SK-N-SH (cell line): ENCODE results near the gene LYZL6. TPM values are rescaled to one million over a fixed set of nuclear protein-coding genes. Genes with fewer than 3 reads are reported as not detected.

Experiments used
- CTCF ChIA-PET: fragments of 300-600, 350-600 bp; formaldehyde crosslinking; extraction: SDS; loops from one replicate; lab custom pipeline; 2021; lab: Yijun Ruan, JAX
- POLR2A ChIA-PET: fragments of 350-600 bp; sonication (Branson Sonifier 250); formaldehyde crosslinking; extraction: SDS; loops from one replicate; lab custom pipeline; 2020; ENCODE audit warnings: antibody characterized with exemption, inconsistent platforms; lab: Yijun Ruan, JAX
- DNase-seq: peaks from one replicate; pipeline ENCODE4 v3.0.0; 2012
- H2AFZ ChIP-seq: fragments of 200-600 bp; sonication (generic); 2 replicates; pipeline ENCODE4 v1.8.1; 2016; ENCODE audit warnings: antibody characterized with exemption, mild to moderate bottlenecking, low read depth
- H3F3A ChIP-seq: fragments of 200-600 bp; sonication (generic); replicated peaks from 2 replicates; pipeline ENCODE3; 2016; ENCODE audit warnings: antibody characterized with exemption, mild to moderate bottlenecking; ENCODE audit not compliant: insufficient read depth
- H3K27ac ChIP-seq, 2 experiments: fragments of 200-500 bp in 1 of 2; fragments of 200-600 bp in 1 of 2; sonication (Bioruptor generic) in 1 of 2; sonication (generic), shearing (Covaris generic) in 1 of 2; 2 replicates each; pipeline versions ENCODE4 v1.5.1 to v1.6.1; 2014 to 2016; ENCODE audit warnings: low read depth in 2 of 2, inconsistent platforms in 1 of 2, low read length in 1 of 2, mild to moderate bottlenecking in 1 of 2, mixed read lengths in 1 of 2
- H3K27me3 ChIP-seq: fragments of 200-600 bp; sonication (generic), shearing (Covaris generic); 2 replicates; pipeline ENCODE4 v1.6.1; 2016; ENCODE audit warnings: mixed run types; ENCODE audit not compliant: insufficient read depth
- H3K36me3 ChIP-seq, 2 experiments: fragments of 200-500 bp in 1 of 2; fragments of 200-600 bp in 1 of 2; sonication (Bioruptor generic) in 1 of 2; sonication (generic) in 1 of 2; replicated peaks in 1 of 2; 2 replicates each; pipeline versions ENCODE3 to v1.5.1; 2014 to 2016; ENCODE audit warnings: low read length in 1 of 2, mild to moderate bottlenecking in 1 of 2; ENCODE audit not compliant: insufficient read depth in 2 of 2, control insufficient read depth in 1 of 2
- H3K4me1 ChIP-seq, 2 experiments: fragments of 200-500 bp in 1 of 2; fragments of 200-600 bp in 1 of 2; sonication (Bioruptor generic) in 1 of 2; sonication (generic), shearing (Covaris generic) in 1 of 2; 2 replicates each; pipeline versions ENCODE4 v1.5.1 to v1.6.1; 2014 to 2016; ENCODE audit warnings: low read depth in 1 of 2, low read length in 1 of 2, mixed run types in 1 of 2; ENCODE audit not compliant: insufficient read depth in 2 of 2, control insufficient read depth in 1 of 2
- H3K4me2 ChIP-seq: fragments of 200-600 bp; sonication (generic), shearing (Covaris generic); 2 replicates; pipeline ENCODE4 v1.6.1; 2017; ENCODE audit warnings: mixed run types
- H3K4me3 ChIP-seq, 2 experiments: fragments of 200-500 bp in 1 of 2; fragments of 200-600 bp in 1 of 2; sonication (Bioruptor generic) in 1 of 2; sonication (generic), shearing (Covaris generic) in 1 of 2; 2 replicates each; pipeline versions ENCODE4 v1.5.1 to v1.8.1; 2014 to 2016; ENCODE audit warnings: low read depth in 2 of 2, inconsistent platforms in 1 of 2, low read length in 1 of 2, mild to moderate bottlenecking in 1 of 2, mixed read lengths in 1 of 2, moderate library complexity in 1 of 2
- H3K79me2 ChIP-seq: fragments of 200-600 bp; sonication (generic); 2 replicates; pipeline ENCODE4 v1.8.1; 2017; ENCODE audit warnings: mild to moderate bottlenecking; ENCODE audit not compliant: insufficient read depth
- H3K9ac ChIP-seq: fragments of 200-600 bp; sonication (generic); 2 replicates; pipeline ENCODE4 v1.6.1; 2017; ENCODE audit warnings: mixed run types
- H3K9me2 ChIP-seq: fragments of 200-600 bp; sonication (generic); 2 replicates; pipeline ENCODE4 v1.6.1; 2017; ENCODE audit warnings: mixed run types
- H3K9me3 ChIP-seq: fragments of 200-600 bp; sonication (generic); 2 replicates; pipeline ENCODE4 v1.6.1; 2017; ENCODE audit warnings: mixed run types, mild to moderate bottlenecking, moderate library complexity
- H4K20me1 ChIP-seq: fragments of 200-600 bp; sonication (generic); 2 replicates; pipeline ENCODE4 v1.6.1; 2017; ENCODE audit warnings: mild to moderate bottlenecking, mixed run types; ENCODE audit not compliant: insufficient read depth
- CHD2 ChIP-seq: fragments of 150-350 bp; IDR thresholded peaks from 2 replicates; pipeline ENCODE4 v1.6.1; 2018; ENCODE audit warnings: low read length; ENCODE audit not compliant: partially characterized antibody
- EZH2phosphoT487 ChIP-seq: fragments of 200-600 bp; sonication (generic); IDR thresholded peaks from 2 replicates; pipeline ENCODE4 v1.6.1; 2017; ENCODE audit warnings: low read depth, mixed run types, mild to moderate bottlenecking, antibody characterized with exemption, moderate library complexity, borderline replicate concordance
- FOSL2 ChIP-seq: IDR thresholded peaks from 2 replicates; pipeline ENCODE4 v1.4.0; 2012; ENCODE audit warnings: low read depth, mild to moderate bottlenecking, moderate library complexity, borderline replicate concordance
- FOXM1 ChIP-seq: IDR thresholded peaks from 2 replicates; pipeline ENCODE4 v1.4.0; 2012; ENCODE audit warnings: low read depth, mild to moderate bottlenecking
- JUND ChIP-seq: IDR thresholded peaks from 2 replicates; pipeline ENCODE4 v1.4.0; 2012
- MAX ChIP-seq: IDR thresholded peaks from 2 replicates; pipeline ENCODE4 v1.4.0; 2012; ENCODE audit warnings: low read depth
- NRF1 ChIP-seq: IDR thresholded peaks from 2 replicates; pipeline ENCODE4 v1.6.1; 2012; ENCODE audit warnings: low read depth, mild to moderate bottlenecking, low read length
- PBX3 ChIP-seq: IDR thresholded peaks from 2 replicates; pipeline ENCODE4; 2012
- POLR2AphosphoS5 ChIP-seq: IDR thresholded peaks from 2 replicates; pipeline ENCODE4 v1.6.1; 2012; ENCODE audit warnings: low read depth, low read length
- RAD21 ChIP-seq: IDR thresholded peaks from 2 replicates; pipeline ENCODE4 v1.6.1; 2012; ENCODE audit warnings: mild to moderate bottlenecking, low read length
- RCOR1 ChIP-seq: fragments of 150-350 bp; IDR thresholded peaks from 2 replicates; pipeline ENCODE4 v1.6.1; 2017; ENCODE audit warnings: antibody characterized with exemption, low read length
- RFX5 ChIP-seq: IDR thresholded peaks from 2 replicates; pipeline ENCODE4 v1.6.1; 2012; ENCODE audit warnings: mild to moderate bottlenecking, improper control_type of control experiment, low read length
- SIN3A ChIP-seq: IDR thresholded peaks from 2 replicates; pipeline ENCODE4 v1.6.1; 2012; ENCODE audit warnings: low read depth, mild to moderate bottlenecking, low read length, moderate library complexity, borderline replicate concordance
- TAF1 ChIP-seq: IDR thresholded peaks from 2 replicates; pipeline ENCODE4 v1.6.1; 2012; ENCODE audit warnings: low read depth, mild to moderate bottlenecking, low read length, moderate library complexity, borderline replicate concordance
- USF1 ChIP-seq: IDR thresholded peaks from 2 replicates; pipeline ENCODE4 v1.4.0; 2012; ENCODE audit warnings: low read depth, borderline replicate concordance
- YY1 ChIP-seq: IDR thresholded peaks from 2 replicates; pipeline ENCODE4 v1.4.0; 2012; ENCODE audit warnings: low read depth, mild to moderate bottlenecking
- WGBS: methylation state at CpG from one replicate; pipeline ENCODE4 v1.1.6; 2017; ENCODE audit warnings: low lambda C conversion rate; 5-methylcytosine and 5-hydroxymethylcytosine counted together
- polyA plus RNA-seq, 3 experiments: library from polyadenylated mRNA; depleted of rRNA; stranded (reverse); fragments of >200 nt; gene quantifications; 2 replicates each; pipeline ENCODE4 v1.2.3, GENCODE V29; 2012
- TF ChIP-seq, protein P1 (sequence below): fragments of 150-350 bp; IDR thresholded peaks from 2 replicates; pipeline ENCODE4 v1.6.1; 2016; ENCODE audit warnings: mild to moderate bottlenecking, low read depth, low read length

Gene LYZL6
- polyA plus RNA-seq, 1 of the 3 experiments (the other 2 are of a cell fraction) = not detected

DNA sequence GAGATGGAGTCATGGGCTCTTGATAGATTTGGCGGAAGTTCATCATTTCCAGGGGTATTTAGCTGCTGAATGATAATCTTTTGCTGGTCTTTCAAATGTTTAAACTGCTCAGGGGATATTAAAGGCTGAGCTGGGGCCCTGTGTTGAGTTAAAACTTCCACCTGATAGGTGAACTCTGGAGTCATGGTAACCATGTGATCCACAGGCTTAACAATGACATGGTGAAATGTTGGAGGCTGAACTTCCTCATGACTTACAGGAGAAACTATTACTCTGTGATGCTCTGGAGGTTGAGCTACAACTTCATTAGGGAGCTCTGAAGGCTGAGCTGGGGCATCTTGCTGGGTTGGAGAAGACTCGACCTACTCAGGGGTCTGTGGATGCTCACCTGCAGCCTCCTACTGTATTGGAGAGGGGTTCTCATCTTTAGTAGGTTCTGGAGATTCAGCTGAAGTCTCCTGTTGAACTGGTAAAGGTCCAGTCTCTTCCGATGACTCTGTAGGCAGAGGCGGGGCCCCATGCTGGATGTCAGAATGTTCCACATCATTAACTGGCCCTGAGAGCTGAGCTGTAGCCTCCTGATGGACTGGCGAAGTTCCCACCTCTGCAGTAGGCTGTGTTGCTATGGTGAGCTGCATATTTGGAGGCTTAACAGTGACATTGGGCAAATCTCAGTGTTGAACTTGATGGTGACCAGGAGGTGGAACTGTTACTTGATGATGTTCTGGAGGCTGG, 37.2 kb downstream of the LYZL6 start:
- Histone ChIP-seq H3K9ac (no peak overlapping the region), H3K9me3 (no peaks in the 10 kb centered on the region), H3K9me2 (no peaks in the 10 kb centered on the region), H3K36me3 (no peaks in the 10 kb centered on the region), H3K4me3 (no peak overlapping the region), H2AFZ (no peak overlapping the region), H4K20me1 (no peaks in the 10 kb centered on the region), H3K79me2 (no peaks in the 10 kb centered on the region), H3K4me2 (no peak overlapping the region), H3K27me3 (no peaks in the 10 kb centered on the region; the same call in 1 of the 2 replicates), H3K4me1 (no peaks in the 10 kb centered on the region), H3K27ac (no peak overlapping the region), H3F3A (no peaks in the 10 kb centered on the region)
- POLR2A ChIA-PET = no interaction called here
- no peak for DNase-seq
- CTCF ChIA-PET = no interaction called here
- WGBS = 38% methylated on average over 5 of the region's 5 CpGs
- TF ChIP-seq USF1 (no peak), POLR2AphosphoS5 (no peak), MAX (no peak), TAF1 (no peak), CHD2 (no peak), RCOR1 (no peak), PBX3 (no peak), FOXM1 (no peak), YY1 (no peak)

DNA sequence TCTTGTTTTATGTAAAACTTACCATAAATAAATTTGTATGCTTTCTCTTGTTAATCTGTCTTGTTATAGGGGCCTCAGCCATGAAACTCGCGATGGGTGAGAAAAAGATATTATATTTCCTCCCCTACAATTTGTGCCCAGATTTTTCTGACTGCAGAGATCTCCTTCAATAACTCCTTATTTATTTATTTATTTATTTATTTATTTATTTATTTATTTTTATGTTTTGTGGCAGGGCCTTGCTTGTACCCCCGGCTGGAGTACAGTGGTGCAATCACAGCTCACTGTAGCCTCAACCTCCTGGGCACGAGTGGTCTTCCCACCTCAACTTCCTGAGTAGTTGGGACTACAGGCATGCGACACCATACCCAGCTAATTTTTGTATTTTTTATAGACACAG, 40.1 kb downstream of the LYZL6 start:
- Histone ChIP-seq H3K79me2 (no peaks in the 10 kb centered on the region), H4K20me1 (no peaks in the 10 kb centered on the region), H3K4me3 (no peak overlapping the region), H3K9me3 (no peaks in the 10 kb centered on the region), H3K36me3 (no peaks in the 10 kb centered on the region), H2AFZ (no peak overlapping the region), H3K4me1 (no peaks in the 10 kb centered on the region), H3K9me2 (no peaks in the 10 kb centered on the region), H3K4me2 (no peak overlapping the region), H3K27ac (no peak overlapping the region), H3F3A (no peaks in the 10 kb centered on the region), H3K9ac (no peak overlapping the region), H3K27me3 (no peaks in the 10 kb centered on the region; the same call in 1 of the 2 replicates)
- DNase-seq = no peak
- WGBS = 76% methylated on average over 5 of the region's 5 CpGs
- ChIA-PET CTCF (interaction anchor here (0.6 kb wide), 1 partner anchor 12 kb away, joined by 3 read pairs; no protein-coding TSS in a partner anchor), POLR2A (no interaction called here)
- no peak for TF ChIP-seq YY1
- TF ChIP-seq, protein P1, sequence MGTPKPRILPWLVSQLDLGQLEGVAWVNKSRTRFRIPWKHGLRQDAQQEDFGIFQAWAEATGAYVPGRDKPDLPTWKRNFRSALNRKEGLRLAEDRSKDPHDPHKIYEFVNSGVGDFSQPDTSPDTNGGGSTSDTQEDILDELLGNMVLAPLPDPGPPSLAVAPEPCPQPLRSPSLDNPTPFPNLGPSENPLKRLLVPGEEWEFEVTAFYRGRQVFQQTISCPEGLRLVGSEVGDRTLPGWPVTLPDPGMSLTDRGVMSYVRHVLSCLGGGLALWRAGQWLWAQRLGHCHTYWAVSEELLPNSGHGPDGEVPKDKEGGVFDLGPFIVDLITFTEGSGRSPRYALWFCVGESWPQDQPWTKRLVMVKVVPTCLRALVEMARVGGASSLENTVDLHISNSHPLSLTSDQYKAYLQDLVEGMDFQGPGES = no peak
- no peak for TF ChIP-seq TAF1
- TF ChIP-seq JUND = no peak
- no peak for TF ChIP-seq NRF1
- TF ChIP-seq FOSL2 = no peak
- no peak for TF ChIP-seq FOXM1
- TF ChIP-seq SIN3A = no peak
- no peak for TF ChIP-seq EZH2phosphoT487
- TF ChIP-seq RFX5 = no peak
- TF ChIP-seq RAD21 = no peak
